Tibial artery (tissue), 4 donors: Measurements from ENCODE around the gene KRTAP3-3.

Experiments used
- DNase-seq, 2 donors: peaks; one replicate each; pipeline ENCODE4 v3.0.0-alpha.2; 2019
- H3K27ac ChIP-seq, 2 donors: fragments of 200-600 bp; sonication (generic) in 1 of 2; 1 replicate in 1 of 2; 2 replicates in 1 of 2; pipeline ENCODE4 v1.5.1; 2018 to 2019; ENCODE audit warnings: mild to moderate bottlenecking in 1 of 2
- H3K27me3 ChIP-seq, 2 donors: fragments of 200-600 bp; sonication (generic) in 1 of 2; one replicate each; pipeline versions ENCODE4 v1.5.1 to v1.6.0; 2016 to 2019
- H3K36me3 ChIP-seq, 3 donors: fragments of 200-600 bp; sonication (generic) in 2 of 3; one replicate each; pipeline ENCODE4 v1.5.1; 2016 to 2019; ENCODE audit warnings: mild to moderate bottlenecking in 2 of 3
- H3K4me1 ChIP-seq, 4 donors: fragments of 200-600 bp; sonication (generic) in 2 of 4; 1 replicate in 3 of 4; 2 replicates in 1 of 4; pipeline ENCODE4 v1.5.1; 2016 to 2019
- H3K4me3 ChIP-seq, 2 donors: fragments of 200-600 bp; sonication (generic) in 1 of 2; 1 replicate in 1 of 2; 2 replicates in 1 of 2; pipeline ENCODE4 v1.5.1; 2018 to 2019; ENCODE audit warnings: mild to moderate bottlenecking in 2 of 2
- H3K9me3 ChIP-seq, 3 donors: fragments of 200-600 bp; sonication (generic) in 1 of 3; one replicate each; pipeline ENCODE4 v1.5.1; 2016 to 2019
- intact Hi-C: fragments of 100-400 bp; cut with DNase I; formaldehyde crosslinking; loops from one replicate; pipeline ENCODE4 v1.15.0; 2023; ENCODE audit warnings: low total_unique reads
- TF ChIP-seq, protein P1 (sequence below), 2 experiments: fragments of 200-600 bp in 1 of 2; fragments of 450-650 bp in 1 of 2; IDR thresholded peaks; one replicate each; pipeline ENCODE4 v1.5.1; 2017 to 2019; ENCODE audit warnings: antibody characterized with exemption in 2 of 2, mild to moderate bottlenecking in 1 of 2, moderate library complexity in 1 of 2

KRTAP3-3 gene

DNA sequence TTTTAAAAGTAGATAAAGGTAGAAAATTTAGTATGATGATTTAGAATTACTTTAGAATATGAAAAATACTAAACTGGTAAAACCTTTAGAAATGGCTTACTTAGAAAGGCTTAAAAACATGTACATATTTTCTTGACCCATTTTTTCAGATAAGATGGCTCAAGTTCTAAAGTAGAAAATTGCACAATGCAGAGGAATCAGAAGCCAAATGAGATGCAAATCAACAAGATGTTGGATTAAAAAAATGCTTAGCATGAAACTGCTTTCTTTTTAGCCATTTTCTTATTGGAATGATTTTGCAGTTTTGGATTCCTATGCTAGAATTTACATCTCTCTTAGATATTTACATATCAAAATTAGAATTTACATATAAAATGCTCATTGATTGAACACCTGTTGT is 16.5 kb upstream of the KRTAP3-3 start:
- Histone ChIP-seq H3K4me3 (no peak overlapping the region), H3K4me1 (no peaks in the 10 kb centered on the region), H3K36me3 (no peaks in the 10 kb centered on the region), H3K27ac (no peak overlapping the region), H3K9me3 (no peaks in the 10 kb centered on the region), H3K27me3 (no peaks in the 10 kb centered on the region)
- DNase-seq, result no peak
- TF ChIP-seq, protein P1, sequence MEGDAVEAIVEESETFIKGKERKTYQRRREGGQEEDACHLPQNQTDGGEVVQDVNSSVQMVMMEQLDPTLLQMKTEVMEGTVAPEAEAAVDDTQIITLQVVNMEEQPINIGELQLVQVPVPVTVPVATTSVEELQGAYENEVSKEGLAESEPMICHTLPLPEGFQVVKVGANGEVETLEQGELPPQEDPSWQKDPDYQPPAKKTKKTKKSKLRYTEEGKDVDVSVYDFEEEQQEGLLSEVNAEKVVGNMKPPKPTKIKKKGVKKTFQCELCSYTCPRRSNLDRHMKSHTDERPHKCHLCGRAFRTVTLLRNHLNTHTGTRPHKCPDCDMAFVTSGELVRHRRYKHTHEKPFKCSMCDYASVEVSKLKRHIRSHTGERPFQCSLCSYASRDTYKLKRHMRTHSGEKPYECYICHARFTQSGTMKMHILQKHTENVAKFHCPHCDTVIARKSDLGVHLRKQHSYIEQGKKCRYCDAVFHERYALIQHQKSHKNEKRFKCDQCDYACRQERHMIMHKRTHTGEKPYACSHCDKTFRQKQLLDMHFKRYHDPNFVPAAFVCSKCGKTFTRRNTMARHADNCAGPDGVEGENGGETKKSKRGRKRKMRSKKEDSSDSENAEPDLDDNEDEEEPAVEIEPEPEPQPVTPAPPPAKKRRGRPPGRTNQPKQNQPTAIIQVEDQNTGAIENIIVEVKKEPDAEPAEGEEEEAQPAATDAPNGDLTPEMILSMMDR (IDR thresholded peaks at IDR 0.05), result no peak
- intact Hi-C loops, result no loop called here

DNA sequence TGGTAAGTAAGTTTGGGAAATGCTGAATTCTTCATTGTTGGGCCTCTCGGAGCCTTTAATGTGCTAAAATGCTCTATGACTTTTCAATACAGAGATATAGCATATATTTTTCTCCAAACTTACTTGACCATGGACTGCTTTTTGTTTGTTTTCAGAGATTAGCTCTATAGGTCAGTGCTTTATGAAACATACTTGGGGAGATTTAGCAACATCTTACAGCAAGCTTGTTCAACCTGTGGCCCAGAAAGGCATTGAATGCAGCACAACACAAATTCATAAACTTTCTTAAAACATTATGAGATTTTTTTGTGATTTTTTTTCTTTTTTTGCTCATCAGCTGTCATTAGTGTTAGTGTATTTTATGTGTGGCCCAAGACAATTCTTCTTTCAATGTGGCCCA is 16.0 kb upstream of the KRTAP3-3 start:
- TF ChIP-seq, protein P1 (IDR thresholded peaks at IDR 0.05), result no peak
- Histone ChIP-seq H3K4me3 (no peak overlapping the region), H3K4me1 (no peaks in the 10 kb centered on the region), H3K27me3 (no peaks in the 10 kb centered on the region), H3K27ac (no peak overlapping the region), H3K9me3 (no peaks in the 10 kb centered on the region), H3K36me3 (no peaks in the 10 kb centered on the region)
- intact Hi-C loops, result no loop called here
- no peak for DNase-seq

- Histone ChIP-seq H3K9me3 (no peaks in the 10 kb centered on the region), H3K27ac (no peak overlapping the region), H3K36me3 (no peaks in the 10 kb centered on the region), H3K4me3 (no peak overlapping the region), H3K4me1 (no peaks in the 10 kb centered on the region), H3K27me3 (no peaks in the 10 kb centered on the region)
- intact Hi-C loops, result no loop called here
- TF ChIP-seq, protein P1 (IDR thresholded peaks at IDR 0.05), result no peak
- DNase-seq, result no peak
Measured at GRCh38 chr17:41009301-41009760, 15.4 kb upstream of the KRTAP3-3 start.

DNA sequence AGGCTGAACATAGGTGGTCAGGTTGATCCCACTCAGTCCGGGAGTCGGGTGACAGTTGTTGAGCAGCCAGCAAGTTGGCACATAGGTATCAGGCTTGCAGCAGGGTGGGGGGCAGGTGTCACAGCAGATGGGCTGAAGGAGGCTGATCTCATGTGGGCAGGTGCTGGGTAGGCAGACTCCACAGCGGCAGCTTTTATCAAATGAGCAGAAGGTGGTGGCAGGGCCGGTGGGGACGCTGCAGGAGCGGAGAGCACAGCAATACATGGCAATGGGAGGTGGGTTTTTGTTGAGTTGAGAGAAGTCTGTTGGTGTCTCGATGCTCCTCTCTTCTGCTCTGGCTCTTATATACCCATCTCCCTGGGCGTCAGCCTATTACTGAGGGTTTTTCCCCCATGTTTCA is 14.8 kb upstream of the KRTAP3-3 start, which contains the start of gene KRTAP3-1:
KRTAP3-1 (minus strand) TSS at position 318 of the 400 bp plus-strand sequence; CDS start at position 264, 54 bp downstream.
- no peak for DNase-seq
- Histone ChIP-seq H3K4me1 (no peaks in the 10 kb centered on the region), H3K27me3 (no peaks in the 10 kb centered on the region), H3K4me3 (no peak within 1 kb of the TSS), H3K27ac (no peak within 1 kb of the TSS), H3K36me3 (no peaks in the 10 kb centered on the region), H3K9me3 (no peaks in the 10 kb centered on the region)
- TF ChIP-seq, protein P1 (IDR thresholded peaks at IDR 0.05), result no peak
- intact Hi-C loops, result no loop called here

DNA sequence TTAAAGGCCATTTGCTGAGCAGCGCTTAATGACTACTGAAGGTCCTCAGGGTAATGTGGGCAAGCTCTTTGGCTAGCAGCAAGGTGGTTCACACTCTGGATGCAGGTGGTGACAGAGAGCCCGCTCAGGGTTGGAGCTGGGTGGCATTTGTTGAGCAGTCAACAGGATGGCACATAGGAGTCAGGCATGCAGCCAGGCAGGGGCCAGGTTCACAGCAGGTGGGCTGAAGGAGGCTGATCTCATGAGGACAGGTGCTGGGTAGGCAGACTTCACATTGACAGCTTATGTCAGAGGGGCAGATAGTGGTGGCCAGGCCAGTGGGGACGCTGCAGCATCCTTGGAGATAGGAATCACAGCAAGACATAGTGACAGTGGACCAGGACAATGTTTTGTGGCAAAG is 10.4 kb upstream of the KRTAP3-3 start:
- TF ChIP-seq, protein P1 (IDR thresholded peaks at IDR 0.05), result no peak
- Histone ChIP-seq H3K9me3 (no peaks in the 10 kb centered on the region), H3K27me3 (no peaks in the 10 kb centered on the region), H3K36me3 (no peaks in the 10 kb centered on the region), H3K27ac (no peak overlapping the region), H3K4me3 (no peak overlapping the region), H3K4me1 (no peaks in the 10 kb centered on the region)
- intact Hi-C loops, result no loop called here
- no peak for DNase-seq

GRCh38 chr17:41003926-41004325 is 10.0 kb upstream of the KRTAP3-3 start:
- Histone ChIP-seq H3K4me3 (no peak overlapping the region), H3K9me3 (no peaks in the 10 kb centered on the region), H3K27me3 (no peaks in the 10 kb centered on the region), H3K36me3 (no peaks in the 10 kb centered on the region), H3K27ac (no peak overlapping the region), H3K4me1 (no peaks in the 10 kb centered on the region)
- intact Hi-C loops, result no loop called here
- TF ChIP-seq, protein P1 (IDR thresholded peaks at IDR 0.05), result no peak
- DNase-seq, result no peak
